ENCODE results near the gene PIGV.

GRCh38 chr1:26768755-26769154 lies 19.0 kb upstream of the PIGV start:
- TF ChIP-seq CTCF (IDR thresholded peaks at IDR 0.05) (no peak), POLR2A (IDR thresholded peaks at IDR 0.05) (no peak)
